GM10266 (cell line): Measurements from ENCODE around the gene C2orf68.
"Not testable (repeated sequence)": the region's sequence is repeated elsewhere in the genome, so short reads cannot be mapped to it uniquely, and the experiment has no call there.

Source experiments
- DNase-seq: peaks from one replicate; pipeline ENCODE4 v3.0.0; 2012; ENCODE audit errors: extremely low spot score
- TF ChIP-seq, protein P1 (sequence below): IDR thresholded peaks from 2 replicates; pipeline ENCODE4 v1.5.1; 2012; ENCODE audit warnings: mild to moderate bottlenecking, low read depth; ENCODE audit not compliant: control insufficient read depth, insufficient read depth; ENCODE audit errors: missing control alignments

Gene C2orf68, protein sequence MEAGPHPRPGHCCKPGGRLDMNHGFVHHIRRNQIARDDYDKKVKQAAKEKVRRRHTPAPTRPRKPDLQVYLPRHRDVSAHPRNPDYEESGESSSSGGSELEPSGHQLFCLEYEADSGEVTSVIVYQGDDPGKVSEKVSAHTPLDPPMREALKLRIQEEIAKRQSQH

DNA sequence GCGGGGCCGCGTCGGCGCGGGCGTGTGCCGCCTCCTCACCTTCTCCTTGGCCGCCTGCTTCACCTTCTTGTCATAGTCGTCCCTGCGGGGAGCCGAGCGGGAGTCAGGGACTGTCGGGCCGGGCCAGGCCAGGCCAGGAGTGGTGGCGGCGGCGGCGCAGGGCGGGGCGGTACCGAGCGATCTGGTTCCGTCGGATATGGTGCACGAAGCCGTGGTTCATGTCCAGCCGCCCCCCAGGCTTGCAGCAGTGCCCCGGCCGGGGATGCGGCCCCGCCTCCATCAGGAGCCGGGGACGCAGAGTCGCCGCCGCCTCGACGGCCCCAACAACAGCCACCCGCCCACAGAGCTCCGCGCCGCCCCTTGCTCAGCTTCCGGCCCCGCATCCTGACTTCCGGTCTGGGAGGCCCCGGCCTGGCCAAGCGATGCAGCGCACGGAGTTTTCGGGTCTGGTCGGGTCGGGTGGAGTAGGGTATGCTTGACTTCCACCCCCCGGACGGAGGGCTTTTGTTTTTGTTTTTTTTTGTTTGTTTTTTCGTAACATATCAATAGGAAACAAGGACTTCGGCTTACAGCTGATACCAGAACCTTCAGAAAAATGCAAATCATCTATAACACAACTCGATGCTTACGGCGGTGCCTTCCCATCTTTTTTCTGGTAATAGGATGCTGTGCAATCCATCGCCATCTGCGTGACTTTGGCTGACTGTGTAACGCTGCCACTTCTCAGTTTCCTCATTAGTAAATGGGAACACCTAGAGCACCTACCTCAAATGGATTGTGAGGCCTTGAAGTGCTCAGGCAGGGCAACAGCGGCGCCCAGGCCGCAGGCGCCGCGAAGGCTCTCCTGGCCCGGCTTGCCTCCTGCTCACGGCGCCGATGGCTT is at the start of gene C2orf68:
TSS of gene C2orf68 (minus strand) at position 362 of the 883 bp plus-strand sequence. CDS start at position 280, 82 bp downstream.
- DNase-seq = peak; percentile 96
- TF ChIP-seq, protein P1, sequence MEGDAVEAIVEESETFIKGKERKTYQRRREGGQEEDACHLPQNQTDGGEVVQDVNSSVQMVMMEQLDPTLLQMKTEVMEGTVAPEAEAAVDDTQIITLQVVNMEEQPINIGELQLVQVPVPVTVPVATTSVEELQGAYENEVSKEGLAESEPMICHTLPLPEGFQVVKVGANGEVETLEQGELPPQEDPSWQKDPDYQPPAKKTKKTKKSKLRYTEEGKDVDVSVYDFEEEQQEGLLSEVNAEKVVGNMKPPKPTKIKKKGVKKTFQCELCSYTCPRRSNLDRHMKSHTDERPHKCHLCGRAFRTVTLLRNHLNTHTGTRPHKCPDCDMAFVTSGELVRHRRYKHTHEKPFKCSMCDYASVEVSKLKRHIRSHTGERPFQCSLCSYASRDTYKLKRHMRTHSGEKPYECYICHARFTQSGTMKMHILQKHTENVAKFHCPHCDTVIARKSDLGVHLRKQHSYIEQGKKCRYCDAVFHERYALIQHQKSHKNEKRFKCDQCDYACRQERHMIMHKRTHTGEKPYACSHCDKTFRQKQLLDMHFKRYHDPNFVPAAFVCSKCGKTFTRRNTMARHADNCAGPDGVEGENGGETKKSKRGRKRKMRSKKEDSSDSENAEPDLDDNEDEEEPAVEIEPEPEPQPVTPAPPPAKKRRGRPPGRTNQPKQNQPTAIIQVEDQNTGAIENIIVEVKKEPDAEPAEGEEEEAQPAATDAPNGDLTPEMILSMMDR = no peak

DNA sequence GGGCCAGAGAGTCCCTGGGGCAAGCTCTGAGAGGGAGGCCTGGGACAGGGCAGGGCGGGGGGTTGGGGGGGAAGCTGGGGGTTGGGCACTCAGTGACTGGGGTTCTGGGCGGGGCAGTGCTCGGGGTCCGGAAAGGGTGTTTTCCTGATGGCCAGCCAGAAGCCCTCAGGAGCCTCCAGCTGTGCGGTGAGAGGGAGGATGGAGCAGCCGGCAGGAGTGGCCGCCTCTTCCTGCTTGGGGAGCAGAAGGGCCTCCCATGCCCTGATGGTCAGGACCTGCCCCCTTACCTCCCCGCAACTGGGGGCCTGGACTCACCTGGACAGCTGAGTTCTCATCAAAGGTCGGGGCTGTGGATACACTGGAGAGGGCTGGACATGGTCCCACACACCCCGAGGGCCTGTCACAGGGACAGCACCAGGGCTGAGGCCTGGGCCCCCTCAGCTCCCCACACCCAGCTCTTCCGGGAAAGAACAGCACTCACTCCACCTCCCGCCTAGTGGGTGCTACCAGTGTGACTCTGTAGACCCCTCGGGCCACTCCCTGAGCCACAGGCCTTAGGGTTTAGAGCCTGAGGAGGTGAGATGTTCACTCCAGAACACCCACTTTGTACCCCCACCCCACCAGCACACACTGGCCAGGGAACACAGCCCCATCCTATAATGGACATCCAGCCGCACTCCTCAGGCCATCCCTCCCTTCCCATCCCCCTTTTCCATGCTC is 49.4 kb upstream of the C2orf68 start:
- DNase-seq = no peak
- TF ChIP-seq, protein P1 = no peak

- TF ChIP-seq, protein P1 = no peak
- DNase-seq = no peak
These were observed 48.9 kb upstream of the C2orf68 start for GRCh38 chr2:85660725-85661124.

DNA sequence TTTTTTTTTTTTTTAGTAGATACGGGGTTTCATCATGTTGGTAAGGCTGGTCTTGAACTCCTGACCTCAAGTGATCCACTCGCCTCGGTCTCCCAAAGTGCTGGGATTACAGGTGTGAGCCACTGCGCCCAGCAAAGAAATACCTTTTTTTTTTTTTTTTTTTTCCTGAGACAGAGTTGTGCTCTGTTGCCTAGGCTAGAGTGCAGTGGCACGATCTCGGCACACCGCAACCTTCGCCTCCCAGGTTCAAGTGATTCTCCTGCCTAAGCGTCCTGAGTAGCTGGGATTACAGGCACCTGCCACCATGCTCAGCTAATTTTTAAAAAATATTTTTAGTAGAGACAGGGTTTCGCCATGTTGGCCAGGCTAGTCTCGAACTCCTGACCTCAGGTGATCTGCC is 48.4 kb upstream of the C2orf68 start:
- DNase-seq = not testable (repeated sequence)

- TF ChIP-seq, protein P1 = no peak
- no peak for DNase-seq
These were observed 47.6 kb upstream of the C2orf68 start for GRCh38 chr2:85659324-85659981.

- DNase-seq = not testable (repeated sequence)
These were observed 45.5 kb upstream of the C2orf68 start for GRCh38 chr2:85657399-85657798.

DNA sequence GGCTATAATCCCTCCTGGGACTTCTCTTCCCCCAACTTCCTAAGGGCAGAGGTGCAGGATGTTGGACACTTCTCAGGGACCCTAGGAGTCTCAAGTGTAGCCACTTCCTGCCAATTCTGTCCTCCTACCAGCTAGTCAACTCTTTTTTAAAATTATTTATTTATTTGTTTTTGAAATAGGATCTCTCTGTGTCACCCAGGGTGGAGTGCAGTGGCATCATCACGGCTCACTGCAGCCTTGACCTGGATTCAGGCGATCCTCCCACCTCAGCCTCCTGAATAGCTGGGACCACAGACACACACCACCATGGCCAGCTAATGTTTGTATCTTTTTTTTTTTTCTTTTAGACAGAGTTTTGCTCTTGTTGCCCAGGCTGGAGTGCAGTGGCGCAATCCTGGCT is 44.6 kb upstream of the C2orf68 start:
- no peak for DNase-seq
- TF ChIP-seq, protein P1 = no peak
